Cerebellar cortex (tissue), 1 donor: ENCODE measurements around the gene TMEM200A.

ENCODE experiments used
- DNase-seq: peaks from one replicate; pipeline ENCODE4 v3.0.0-alpha.2; 2015; ENCODE audit warnings: low spot score

The TMEM200A gene

GRCh38 chr6:130377915-130378314, 12.1 kb downstream of the TMEM200A start:
- DNase-seq, result no peak

- no peak for DNase-seq
These were observed 13.4 kb downstream of the TMEM200A start for GRCh38 chr6:130379223-130379622.

GRCh38 chr6:130381012-130381411, 15.2 kb downstream of the TMEM200A start:
- no peak for DNase-seq

GRCh38 chr6:130381459-130382380, 15.9 kb downstream of the TMEM200A start:
- no peak for DNase-seq

- DNase-seq, result no peak
These were observed 17.2 kb downstream of the TMEM200A start for GRCh38 chr6:130382872-130383490.

- no peak for DNase-seq
These were observed 19.4 kb downstream of the TMEM200A start for GRCh38 chr6:130385064-130385695.

- DNase-seq, result no peak
These were observed 23.3 kb downstream of the TMEM200A start for GRCh38 chr6:130389142-130389541.

GRCh38 chr6:130390890-130391289, 25.1 kb downstream of the TMEM200A start:
- no peak for DNase-seq

GRCh38 chr6:130393306-130393705, 27.5 kb downstream of the TMEM200A start:
- DNase-seq, result no peak

- DNase-seq, result no peak
These were observed 28.4 kb downstream of the TMEM200A start for GRCh38 chr6:130394246-130394645.

GRCh38 chr6:130395164-130395563, 29.3 kb downstream of the TMEM200A start:
- no peak for DNase-seq

- no peak for DNase-seq
These were observed 30.9 kb downstream of the TMEM200A start for GRCh38 chr6:130396722-130397121.

GRCh38 chr6:130405549-130405948, 39.7 kb downstream of the TMEM200A start:
- no peak for DNase-seq

- no peak for DNase-seq
These were observed 41.2 kb downstream of the TMEM200A start for GRCh38 chr6:130407032-130407431.

GRCh38 chr6:130409418-130410100, 43.7 kb downstream of the TMEM200A start:
- no peak for DNase-seq

GRCh38 chr6:130411481-130411880, 45.7 kb downstream of the TMEM200A start:
- no peak for DNase-seq

GRCh38 chr6:130412556-130413290, 46.9 kb downstream of the TMEM200A start:
- DNase-seq, result no peak

- no peak for DNase-seq
These were observed 52.1 kb downstream of the TMEM200A start for GRCh38 chr6:130417951-130418350.

GRCh38 chr6:130420911-130421310, 55.1 kb downstream of the TMEM200A start:
- no peak for DNase-seq

GRCh38 chr6:130421585-130421984, 55.8 kb downstream of the TMEM200A start:
- no peak for DNase-seq

GRCh38 chr6:130423044-130423443, 57.2 kb downstream of the TMEM200A start:
- DNase-seq, result no peak

GRCh38 chr6:130424710-130425109, 58.9 kb downstream of the TMEM200A start:
- DNase-seq, result no peak
